ENCODE measurements around the gene ANKRD45. TPM values are rescaled to one million over a fixed set of nuclear protein-coding genes. Genes with fewer than 3 reads are reported as not detected.
"Not testable (repeated sequence)": the region's sequence is repeated elsewhere in the genome, so short reads cannot be mapped to it uniquely, and the experiment has no call there.

The ANKRD45 gene
- total RNA-seq, 1 experiment from 2014 or later, result 0.91 TPM

- DNase-seq (ENCODE audit: low read depth), result no peak
- in situ Hi-C loops (cut with HindIII; ENCODE audit: low pct_unique_long_range_greater_than_20kb, low sequenced_read_pairs), result no loop called here
Observed at GRCh38 chr1:173596097-173596825, 73.4 kb downstream of the ANKRD45 start.

DNA sequence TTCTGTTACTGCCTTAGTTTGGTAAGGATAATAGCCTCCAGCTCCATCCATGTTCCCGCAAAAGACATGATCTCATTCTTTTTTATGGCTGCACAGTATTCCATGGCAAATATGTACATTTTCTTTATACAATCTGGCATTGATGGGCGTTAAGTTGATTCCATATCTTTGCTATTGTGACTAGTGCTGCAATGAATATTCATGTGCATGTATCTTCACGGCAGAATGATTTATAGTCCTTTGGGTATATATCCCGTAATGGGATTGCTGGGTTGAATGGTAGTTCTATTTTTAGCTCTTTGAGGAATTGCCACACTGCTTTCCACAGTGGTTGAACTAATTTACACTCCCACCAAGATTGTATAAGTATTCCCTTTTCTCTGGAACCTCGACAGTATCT, 78.5 kb downstream of the ANKRD45 start:
- DNase-seq (ENCODE audit: low read depth); in situ Hi-C loops (cut with HindIII; ENCODE audit: low pct_unique_long_range_greater_than_20kb, low sequenced_read_pairs): not testable (repeated sequence)

DNA sequence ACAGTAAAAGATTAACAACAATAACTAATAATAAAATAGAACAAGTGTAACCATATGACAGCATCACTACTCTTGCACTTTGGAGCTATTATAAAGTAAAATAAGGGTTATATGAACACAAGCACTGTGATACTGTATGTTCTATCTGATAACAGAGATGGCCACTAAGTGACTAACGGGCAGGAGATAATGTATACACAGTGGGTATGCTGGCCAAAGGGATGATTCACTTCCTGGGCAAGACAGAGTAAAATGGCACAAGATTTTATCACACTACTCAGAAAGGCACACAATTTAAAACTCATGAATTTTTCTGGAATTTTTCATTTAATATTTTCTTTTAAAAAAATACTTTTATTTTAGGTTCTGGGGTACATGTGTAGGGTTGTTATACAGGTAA, 79.1 kb downstream of the ANKRD45 start:
- no peak for DNase-seq (ENCODE audit: low read depth)
- in situ Hi-C loops (cut with HindIII; ENCODE audit: low pct_unique_long_range_greater_than_20kb, low sequenced_read_pairs), result no loop called here

DNA sequence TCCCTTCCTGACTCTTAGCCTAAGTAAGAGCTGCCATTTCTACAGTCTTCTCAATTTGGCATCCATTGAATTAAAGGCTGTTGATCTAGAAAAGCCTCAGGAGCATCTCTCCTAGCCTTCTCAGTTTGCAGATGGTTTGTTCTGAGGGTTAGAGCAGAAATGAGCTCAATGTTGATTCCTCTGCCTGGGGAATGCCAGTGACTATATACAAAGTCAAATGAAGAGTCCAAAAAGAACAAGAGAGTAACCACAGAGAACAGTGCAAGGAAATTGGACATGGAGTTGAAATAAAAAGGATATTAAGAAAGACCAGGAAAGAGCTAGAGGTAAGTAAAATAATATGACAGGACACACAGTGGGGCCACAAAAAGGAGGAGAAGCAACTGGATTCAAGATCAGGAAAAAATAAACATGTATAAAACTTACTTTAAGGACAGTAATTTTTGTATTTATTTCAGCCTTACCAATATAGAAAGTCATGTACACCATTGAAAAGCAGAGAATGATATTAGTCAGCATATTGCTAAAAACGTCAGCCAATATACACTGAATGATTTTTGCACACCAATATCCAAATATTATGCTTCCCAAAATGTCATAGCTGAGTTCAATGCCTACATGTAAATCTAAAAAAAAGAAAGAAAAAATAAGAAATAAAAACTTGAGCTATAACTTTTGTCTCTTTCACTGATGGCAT, 88.1 kb downstream of the ANKRD45 start:
- in situ Hi-C loops (cut with HindIII; ENCODE audit: low pct_unique_long_range_greater_than_20kb, low sequenced_read_pairs), result no loop called here
- DNase-seq (ENCODE audit: low read depth), result no peak

GRCh38 chr1:173580658-173581057, 89.0 kb downstream of the ANKRD45 start:
- DNase-seq (ENCODE audit: low read depth), result no peak
- in situ Hi-C loops (cut with HindIII; ENCODE audit: low pct_unique_long_range_greater_than_20kb, low sequenced_read_pairs), result no loop called here

GRCh38 chr1:173580071-173580470, 89.6 kb downstream of the ANKRD45 start:
- in situ Hi-C loops (cut with HindIII; ENCODE audit: low pct_unique_long_range_greater_than_20kb, low sequenced_read_pairs), result no loop called here
- no peak for DNase-seq (ENCODE audit: low read depth)

DNA sequence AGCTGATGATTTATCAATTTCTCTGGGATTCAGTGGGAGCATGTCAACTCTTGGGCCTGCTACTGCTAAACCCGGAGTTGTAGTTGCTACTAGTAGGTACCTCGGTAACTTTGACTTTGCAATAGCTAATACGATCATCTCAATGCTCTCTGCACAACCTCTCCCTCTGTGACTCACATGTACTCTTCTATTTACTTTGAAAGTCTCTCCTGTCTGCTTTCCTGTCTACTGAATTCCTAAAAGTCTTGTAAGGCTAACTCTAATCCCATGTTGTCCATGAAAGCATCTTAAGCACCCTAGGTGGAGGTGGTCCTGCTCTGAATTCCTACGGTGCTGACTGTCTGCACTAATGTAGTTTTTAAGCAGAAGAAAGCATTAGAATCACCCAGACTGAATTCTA, 96.1 kb downstream of the ANKRD45 start:
- in situ Hi-C loops (cut with HindIII; ENCODE audit: low pct_unique_long_range_greater_than_20kb, low sequenced_read_pairs), result no loop called here
- DNase-seq (ENCODE audit: low read depth), result no peak

GRCh38 chr1:173572201-173572873, 97.3 kb downstream of the ANKRD45 start:
- no peak for DNase-seq (ENCODE audit: low read depth)
- in situ Hi-C loops (cut with HindIII; ENCODE audit: low pct_unique_long_range_greater_than_20kb, low sequenced_read_pairs), result no loop called here

- DNase-seq (ENCODE audit: low read depth), result no peak
- in situ Hi-C loops (cut with HindIII; ENCODE audit: low pct_unique_long_range_greater_than_20kb, low sequenced_read_pairs), result no loop called here
Observed at GRCh38 chr1:173570370-173571007, 99.2 kb downstream of the ANKRD45 start.

DNA sequence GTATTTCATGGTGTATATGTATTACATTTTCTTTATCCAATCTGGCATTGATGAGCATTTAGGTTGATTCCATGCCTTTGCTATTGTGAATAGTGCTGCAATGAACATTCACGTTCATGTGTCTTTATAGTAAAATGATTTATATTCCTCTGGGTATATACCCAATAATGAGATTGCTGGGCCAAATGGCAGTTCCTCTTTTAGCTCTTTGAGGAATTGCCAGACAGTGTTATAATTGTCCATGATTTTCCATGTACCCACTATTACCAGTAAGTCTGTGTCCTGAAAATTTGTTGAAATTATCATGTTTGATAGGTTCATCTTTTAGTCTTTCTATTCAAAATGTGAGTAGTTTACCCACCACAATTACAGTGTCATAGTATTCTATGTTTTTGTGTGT, 101.2 kb downstream of the ANKRD45 start:
- in situ Hi-C loops (cut with HindIII; ENCODE audit: low pct_unique_long_range_greater_than_20kb, low sequenced_read_pairs), result no loop called here
- no peak for DNase-seq (ENCODE audit: low read depth)

- in situ Hi-C loops (cut with HindIII; ENCODE audit: low pct_unique_long_range_greater_than_20kb, low sequenced_read_pairs); DNase-seq (ENCODE audit: low read depth): not testable (repeated sequence)
Observed at GRCh38 chr1:173563846-173564245, 105.8 kb downstream of the ANKRD45 start.

- DNase-seq (ENCODE audit: low read depth), result no peak
- in situ Hi-C loops (cut with HindIII; ENCODE audit: low pct_unique_long_range_greater_than_20kb, low sequenced_read_pairs), result no loop called here
Observed at GRCh38 chr1:173562813-173563212, 106.8 kb downstream of the ANKRD45 start.

- DNase-seq (ENCODE audit: low read depth), result no peak
- in situ Hi-C loops (cut with HindIII; ENCODE audit: low pct_unique_long_range_greater_than_20kb, low sequenced_read_pairs), result no loop called here
Observed at GRCh38 chr1:173561263-173561662, 108.4 kb downstream of the ANKRD45 start.

- in situ Hi-C loops (cut with HindIII; ENCODE audit: low pct_unique_long_range_greater_than_20kb, low sequenced_read_pairs), result no loop called here
- DNase-seq (ENCODE audit: low read depth), result no peak
Observed at GRCh38 chr1:173560285-173560880, 109.3 kb downstream of the ANKRD45 start.

Other genes starting within 250 kb of the ANKRD45 start
- gene PRDX6, start 192.5 kb downstream of the ANKRD45 start, total RNA-seq (2014; rRNA removed; shearing (Covaris generic); ENCODE audit: low replicate concordance), result 251 and 349 TPM in 2 replicates
- not detected in 2 replicates for gene SLC9C2, start 66.8 kb downstream of the ANKRD45 start, total RNA-seq (2014; rRNA removed; shearing (Covaris generic); ENCODE audit: low replicate concordance)
- gene TEX50, start 34.5 kb downstream of the ANKRD45 start, total RNA-seq (2014; rRNA removed; shearing (Covaris generic); ENCODE audit: low replicate concordance), result not detected in 2 replicates
- 1.8 and 20.1 TPM in 2 replicates for gene KLHL20, start 45.1 kb upstream of the ANKRD45 start, total RNA-seq (2014; rRNA removed; shearing (Covaris generic); ENCODE audit: low replicate concordance)
- 39.1 and 41.9 TPM in 2 replicates for gene DARS2, start 154.8 kb upstream of the ANKRD45 start, total RNA-seq (2014; rRNA removed; shearing (Covaris generic); ENCODE audit: low replicate concordance)
- gene CENPL, start 155.0 kb upstream of the ANKRD45 start, total RNA-seq (2014; rRNA removed; shearing (Covaris generic); ENCODE audit: low replicate concordance), result 14.2 and 27.1 TPM in 2 replicates
- 193 and 209 TPM in 2 replicates for gene GAS5, start 198.1 kb upstream of the ANKRD45 start, total RNA-seq (2014; rRNA removed; shearing (Covaris generic); ENCODE audit: low replicate concordance)
- gene ZBTB37, start 198.5 kb upstream of the ANKRD45 start, total RNA-seq (2014; rRNA removed; shearing (Covaris generic); ENCODE audit: low replicate concordance), result 0.64 and 0.67 TPM in 2 replicates
- 1.3 TPM in 1 of 2 replicates, not detected in the other for gene SERPINC1, start 247.5 kb upstream of the ANKRD45 start, total RNA-seq (2014; rRNA removed; shearing (Covaris generic); ENCODE audit: low replicate concordance)